RWPE1 (cell line): ENCODE data around the gene PRCC.

Experiments used
- CTCF ChIA-PET: fragments of 350-600 bp; sonication (Branson Sonifier 250); formaldehyde crosslinking; extraction: SDS; loops from one replicate; lab custom pipeline; 2021; lab: Yijun Ruan, JAX
- POLR2A ChIA-PET: fragments of 400-600 bp; formaldehyde crosslinking; extraction: SDS; loops from one replicate; lab custom pipeline; 2020; ENCODE audit warnings: antibody characterized with exemption; ENCODE audit not compliant: low non-redundant PET; lab: Yijun Ruan, JAX
- DNase-seq: peaks from one replicate; pipeline ENCODE4 v3.0.0; 2012; ENCODE audit warnings: low spot score
- H3K27ac ChIP-seq: fragments of 450-650 bp; 2 replicates; pipeline ENCODE4 v1.5.1; 2017
- CTCF ChIP-seq: fragments of 450-650 bp; conservative IDR thresholded peaks from 2 replicates; pipeline ENCODE4 v1.5.1; 2017; ENCODE audit warnings: low read depth, mild to moderate bottlenecking

PRCC gene

GRCh38 chr1:156768610-156769295, 1.4 kb downstream of the PRCC start:
- POLR2A ChIA-PET: no interaction called here
- no peak for TF ChIP-seq CTCF
- peak overlapping the region; percentile 87 for H3K27ac ChIP-seq
- DNase-seq: no peak
- CTCF ChIA-PET: interaction anchor here (0.7 to 1.5 kb wide), 4 partner anchors 79 to 142 kb away, joined by 3 to 5 read pairs (median 3); no protein-coding TSS in a partner anchor

- POLR2A ChIA-PET: interaction anchor here (0.6 kb wide), 1 partner anchor 43 kb away, joined by 5 read pairs; the partner anchor contains the start of gene ISG20L2
- no peak for TF ChIP-seq CTCF
- DNase-seq: no peak
- CTCF ChIA-PET: interaction anchor here (0.6 to 1.0 kb wide), 3 partner anchors 11 to 139 kb away, joined by 3 read pairs; no protein-coding TSS in a partner anchor
- H3K27ac ChIP-seq: no peak overlapping the region
Observed at GRCh38 chr1:156772222-156772621, 4.9 kb downstream of the PRCC start.

GRCh38 chr1:156772728-156773497, 5.6 kb downstream of the PRCC start:
- no peak for TF ChIP-seq CTCF
- no peak for DNase-seq
- CTCF ChIA-PET: interaction anchor here (0.6 to 1.0 kb wide), 3 partner anchors 10 to 138 kb away, joined by 3 read pairs; no protein-coding TSS in a partner anchor
- H3K27ac ChIP-seq: no peak overlapping the region
- POLR2A ChIA-PET: no interaction called here

- CTCF ChIA-PET: interaction anchor here (0.6 to 0.7 kb wide), 3 partner anchors 11 to 190 kb away, joined by 3 to 5 read pairs (median 3); no protein-coding TSS in a partner anchor
- no peak overlapping the region for H3K27ac ChIP-seq
- DNase-seq: no peak
- POLR2A ChIA-PET: no interaction called here
- no peak for TF ChIP-seq CTCF
Observed at GRCh38 chr1:156773607-156774006, 6.3 kb downstream of the PRCC start.

GRCh38 chr1:156775799-156776198, 8.5 kb downstream of the PRCC start:
- CTCF ChIA-PET: no interaction called here
- no peak for DNase-seq
- no peak for TF ChIP-seq CTCF
- peak overlapping the region; percentile 49 for H3K27ac ChIP-seq
- POLR2A ChIA-PET: no interaction called here

- ChIA-PET POLR2A (no interaction called here), CTCF (no interaction called here)
- no peak for TF ChIP-seq CTCF
- H3K27ac ChIP-seq: no peak overlapping the region; the same call in 1 of the 2 replicates
- DNase-seq: no peak
Observed at GRCh38 chr1:156776942-156777341, 9.6 kb downstream of the PRCC start.
